B cell (primary cell): ENCODE results near the gene DPH3.

Experiments used
- CTCF ChIP-seq: fragments of 200-600 bp; IDR thresholded peaks from one replicate; pipeline ENCODE4 v1.8.0; 2022; ENCODE audit warnings: antibody characterized with exemption, mild to moderate bottlenecking
- EZH2 ChIP-seq: IDR thresholded peaks from 2 replicates; pipeline ENCODE4 v1.6.1; 2012; ENCODE audit warnings: borderline replicate concordance, low read depth, mild to moderate bottlenecking, moderate library complexity, low read length; ENCODE audit not compliant: insufficient read depth, poor library complexity, severe bottlenecking

- TF ChIP-seq CTCF (no peak), EZH2 (no peak)
Measured at GRCh38 chr3:16266714-16267113, 2.0 kb upstream of the DPH3 start.
